ENCODE data around the gene PAF1. TPM values are rescaled to one million over a fixed set of nuclear protein-coding genes. Genes with fewer than 3 reads are reported as not detected.

PAF1 gene
- polyA plus RNA-seq, 1 donor from 2014 or later = 37.3 TPM

- no peak overlapping the region for H3K4me2 ChIP-seq (ENCODE audit: low read length)
- H3F3A ChIP-seq (ENCODE audit: insufficient read depth, low read length, poor library complexity, severe bottlenecking) = no peaks in the 10 kb centered on the region
- no peak overlapping the region for H3K27ac ChIP-seq (ENCODE audit: low read length)
- H3K9me3 ChIP-seq (ENCODE audit: low read length) = no peaks in the 10 kb centered on the region
- no peaks in the 10 kb centered on the region for H3K27me3 ChIP-seq (ENCODE audit: insufficient read depth, low read depth, low read length)
- TF ChIP-seq EZH2 (IDR thresholded peaks at IDR 0.05; ENCODE audit: borderline replicate concordance, insufficient read depth, low read length, poor library complexity, severe bottlenecking) (no peak), TAF1 (IDR thresholded peaks at IDR 0.05; ENCODE audit: low read depth) (no peak), SMC3 (conservative IDR thresholded peaks at IDR 0.05; ENCODE audit: poor library complexity) (no peak), EP300 (conservative IDR thresholded peaks at IDR 0.05; ENCODE audit: poor library complexity, severe bottlenecking) (no peak), RAD21 (conservative IDR thresholded peaks at IDR 0.05) (no peak), REST (IDR thresholded peaks at IDR 0.05; ENCODE audit: borderline replicate concordance) (no peak), MXI1 (conservative IDR thresholded peaks at IDR 0.05; ENCODE audit: poor library complexity, severe bottlenecking) (no peak), CTCF (IDR thresholded peaks at IDR 0.05; ENCODE audit: poor library complexity, severe bottlenecking) (no peak), POLR2AphosphoS5 (IDR thresholded peaks at IDR 0.05) (no peak)
- no peaks in the 10 kb centered on the region for H3K9me2 ChIP-seq (ENCODE audit: insufficient read depth, low read length)
- no peak overlapping the region for H3K9ac ChIP-seq (ENCODE audit: low read length)
- no peak overlapping the region for H3K4me3 ChIP-seq (ENCODE audit: low read length)
- peaks cover 27% of the 10 kb centered on the region for H3K79me2 ChIP-seq (replicated peaks; ENCODE audit: insufficient read depth, low read length)
- no peaks in the 10 kb centered on the region for H4K20me1 ChIP-seq (ENCODE audit: insufficient read depth)
- no peak overlapping the region for H2AFZ ChIP-seq (ENCODE audit: low read depth, low read length)
- no peaks in the 10 kb centered on the region for H3K36me3 ChIP-seq (ENCODE audit: insufficient read depth, low read length)
These were observed 26.7 kb upstream of the PAF1 start for GRCh38 chr19:39417463-39418181.

GRCh38 chr19:39416152-39417120, 25.5 kb upstream of the PAF1 start:
- no peaks in the 10 kb centered on the region for H3K27me3 ChIP-seq (ENCODE audit: insufficient read depth, low read depth, low read length)
- H3K4me3 ChIP-seq (ENCODE audit: low read length) = peak overlapping the region; percentile 89
- no peak overlapping the region for H3K9ac ChIP-seq (ENCODE audit: low read length)
- no peak for TF ChIP-seq TAF1 (IDR thresholded peaks at IDR 0.05; ENCODE audit: low read depth)
- TF ChIP-seq EZH2 (IDR thresholded peaks at IDR 0.05; ENCODE audit: borderline replicate concordance, insufficient read depth, low read length, poor library complexity, severe bottlenecking) = no peak
- TF ChIP-seq MXI1 (conservative IDR thresholded peaks at IDR 0.05; ENCODE audit: poor library complexity, severe bottlenecking) = no peak
- TF ChIP-seq SMC3 (conservative IDR thresholded peaks at IDR 0.05; ENCODE audit: poor library complexity) = no peak
- no peak for TF ChIP-seq EP300 (conservative IDR thresholded peaks at IDR 0.05; ENCODE audit: poor library complexity, severe bottlenecking)
- no peak for TF ChIP-seq RAD21 (conservative IDR thresholded peaks at IDR 0.05)
- H3K27ac ChIP-seq (ENCODE audit: low read length) = no peak overlapping the region
- no peaks in the 10 kb centered on the region for H3K9me3 ChIP-seq (ENCODE audit: low read length)
- no peaks in the 10 kb centered on the region for H4K20me1 ChIP-seq (ENCODE audit: insufficient read depth)
- H3K36me3 ChIP-seq (ENCODE audit: insufficient read depth, low read length) = no peaks in the 10 kb centered on the region
- H3K4me2 ChIP-seq (ENCODE audit: low read length) = no peak overlapping the region
- H3F3A ChIP-seq (ENCODE audit: insufficient read depth, low read length, poor library complexity, severe bottlenecking) = no peaks in the 10 kb centered on the region
- no peaks in the 10 kb centered on the region for H3K9me2 ChIP-seq (ENCODE audit: insufficient read depth, low read length)
- H3K79me2 ChIP-seq (replicated peaks; ENCODE audit: insufficient read depth, low read length) = peaks cover 27% of the 10 kb centered on the region
- H2AFZ ChIP-seq (ENCODE audit: low read depth, low read length) = no peak overlapping the region

Measured in neural cell (in vitro differentiated cells).